Ishikawa (cell line): ENCODE results near the gene ACOT12.

Source experiments
- CEBPB ChIP-seq: IDR thresholded peaks from 2 replicates; pipeline ENCODE4 v1.6.1; 2012
- CREB1 ChIP-seq: IDR thresholded peaks from 2 replicates; pipeline ENCODE4 v1.6.1; 2012; ENCODE audit warnings: low read depth
- EGR1 ChIP-seq: IDR thresholded peaks from 2 replicates; pipeline ENCODE4 v1.6.1; 2012
- EP300 ChIP-seq: IDR thresholded peaks from 2 replicates; pipeline ENCODE4 v1.6.1; 2012; ENCODE audit warnings: borderline replicate concordance
- FOXM1 ChIP-seq: IDR thresholded peaks from 2 replicates; pipeline ENCODE4 v1.6.1; 2012; ENCODE audit warnings: low read depth, borderline replicate concordance
- MAX ChIP-seq: IDR thresholded peaks from 2 replicates; pipeline ENCODE4 v1.6.1; 2012
- NFIC ChIP-seq: IDR thresholded peaks from 2 replicates; pipeline ENCODE4 v1.6.1; 2012
- RAD21 ChIP-seq: IDR thresholded peaks from 2 replicates; pipeline ENCODE4 v1.6.1; 2012; ENCODE audit warnings: low read depth
- REST ChIP-seq: IDR thresholded peaks from 2 replicates; pipeline ENCODE4 v1.6.1; 2012; ENCODE audit warnings: low read depth, mild to moderate bottlenecking
- TAF1 ChIP-seq: IDR thresholded peaks from 2 replicates; pipeline ENCODE4 v1.6.1; 2012; ENCODE audit warnings: low read depth, mild to moderate bottlenecking
- TCF12 ChIP-seq: IDR thresholded peaks from 2 replicates; pipeline ENCODE4 v1.6.1; 2012; ENCODE audit warnings: low read depth
- TEAD4 ChIP-seq: IDR thresholded peaks from 2 replicates; pipeline ENCODE4 v1.6.1; 2012
- YY1 ChIP-seq: IDR thresholded peaks from 2 replicates; pipeline ENCODE4 v1.6.1; 2012; ENCODE audit warnings: low read depth
- ZBTB7A ChIP-seq: IDR thresholded peaks from 2 replicates; pipeline ENCODE4 v1.6.1; 2012; ENCODE audit warnings: low read depth
- TF ChIP-seq, protein P1 (sequence below): IDR thresholded peaks from 2 replicates; pipeline ENCODE4 v1.6.1; 2012

ACOT12 gene

GRCh38 chr5:81359108-81359507, 34.8 kb downstream of the ACOT12 start:
- TF ChIP-seq CEBPB (no peak), REST (no peak), CREB1 (no peak), FOXM1 (no peak), EGR1 (no peak), TAF1 (no peak), TEAD4 (no peak), MAX (no peak)

DNA sequence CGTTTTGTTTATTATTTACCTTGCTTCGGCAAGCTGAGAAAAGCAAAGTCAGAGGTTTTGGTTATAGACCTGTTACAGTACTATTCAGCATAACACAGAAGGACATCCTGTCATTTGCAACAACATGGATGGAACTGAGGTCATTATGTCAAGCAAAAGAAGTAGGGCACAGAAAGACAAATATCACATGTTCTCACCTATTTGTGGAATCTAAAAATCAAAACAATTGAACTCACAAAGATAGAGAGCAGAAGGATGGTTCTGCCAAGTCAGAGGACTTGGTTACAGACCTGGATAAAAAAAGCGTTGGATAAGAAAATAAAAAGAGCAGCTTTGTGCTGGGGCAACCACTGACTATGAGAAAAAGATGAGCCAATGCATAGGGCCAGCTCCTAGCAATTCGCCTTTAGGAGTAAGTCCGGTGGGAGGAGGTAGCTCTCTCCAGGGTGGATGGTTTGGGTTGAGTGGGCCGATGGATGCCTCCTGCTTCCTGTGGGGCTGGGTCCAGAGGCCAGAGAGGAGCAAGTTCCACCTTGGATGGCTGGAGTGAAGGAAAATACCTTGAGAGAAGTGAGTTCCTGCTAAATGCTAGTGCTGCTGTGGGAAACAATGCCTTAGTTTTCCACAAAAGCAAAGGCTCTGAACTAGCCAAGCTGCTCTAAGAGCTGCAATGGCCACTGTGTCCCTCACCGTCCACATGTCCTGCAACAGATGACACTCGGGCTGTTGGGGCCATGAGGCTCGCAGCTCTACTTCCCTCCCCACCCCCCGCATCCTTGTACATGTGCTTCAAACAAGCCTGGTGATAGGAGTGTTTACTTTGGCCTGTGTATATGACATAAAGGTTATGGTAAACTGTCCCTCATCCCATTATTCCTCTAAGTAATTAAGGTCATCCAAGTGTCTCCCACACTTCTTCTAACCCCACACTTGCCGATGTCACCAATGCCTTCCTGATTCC, 38.4 kb downstream of the ACOT12 start:
- TF ChIP-seq TCF12 (no peak), EP300 (no peak), TEAD4 (no peak), ZBTB7A (no peak), EGR1 (no peak), RAD21 (no peak), CREB1 (no peak), FOXM1 (no peak), YY1 (no peak), NFIC (no peak), TAF1 (no peak), CEBPB (no peak), MAX (no peak), REST (no peak)
- TF ChIP-seq, protein P1, sequence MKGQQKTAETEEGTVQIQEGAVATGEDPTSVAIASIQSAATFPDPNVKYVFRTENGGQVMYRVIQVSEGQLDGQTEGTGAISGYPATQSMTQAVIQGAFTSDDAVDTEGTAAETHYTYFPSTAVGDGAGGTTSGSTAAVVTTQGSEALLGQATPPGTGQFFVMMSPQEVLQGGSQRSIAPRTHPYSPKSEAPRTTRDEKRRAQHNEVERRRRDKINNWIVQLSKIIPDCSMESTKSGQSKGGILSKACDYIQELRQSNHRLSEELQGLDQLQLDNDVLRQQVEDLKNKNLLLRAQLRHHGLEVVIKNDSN: no peak

DNA sequence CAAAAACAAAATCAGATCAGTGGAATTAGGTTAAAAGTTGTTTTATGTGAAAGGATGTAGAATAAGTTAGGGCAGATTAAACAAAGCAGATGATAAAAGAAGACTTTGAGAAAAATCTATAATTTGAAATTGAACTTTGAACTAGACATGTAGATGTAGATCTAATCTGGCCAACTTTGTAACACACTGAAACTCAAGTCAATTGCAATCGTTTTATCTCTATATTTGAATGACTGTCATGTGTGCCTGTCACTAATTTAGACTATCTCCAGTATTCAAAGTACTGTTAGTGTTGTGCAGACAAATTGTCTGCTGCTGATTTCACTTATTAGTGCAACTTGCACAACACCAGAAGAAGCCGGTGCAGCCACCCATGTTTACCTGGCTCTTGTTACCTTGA, 39.8 kb downstream of the ACOT12 start:
- no peak for TF ChIP-seq CEBPB
- no peak for TF ChIP-seq EGR1
- no peak for TF ChIP-seq NFIC
- TF ChIP-seq TEAD4: no peak

- TF ChIP-seq TAF1: no peak
- no peak for TF ChIP-seq CREB1
- no peak for TF ChIP-seq NFIC
- TF ChIP-seq CEBPB: no peak
- TF ChIP-seq TEAD4: no peak
These were observed 40.7 kb downstream of the ACOT12 start for GRCh38 chr5:81353189-81353588.

GRCh38 chr5:81350507-81350906, 43.4 kb downstream of the ACOT12 start:
- TF ChIP-seq EGR1 (no peak), REST (no peak), TAF1 (no peak), YY1 (no peak), CEBPB (no peak), NFIC (no peak), ZBTB7A (no peak), CREB1 (no peak), TCF12 (no peak), RAD21 (no peak), EP300 (no peak), MAX (no peak), FOXM1 (no peak), TEAD4 (no peak)
- TF ChIP-seq, protein P1: no peak
